Epithelial cell of proximal tubule (primary cell): ENCODE results near the gene ANXA9. TPM values are rescaled to one million over a fixed set of nuclear protein-coding genes. Genes with fewer than 3 reads are reported as not detected.

Experiments used
- DNase-seq: peaks from one replicate; pipeline ENCODE4 v3.0.0-alpha.2; 2011; ENCODE audit warnings: low read depth
- H3K4me3 ChIP-seq: 2 replicates; pipeline ENCODE4 v1.5.1; 2011; ENCODE audit warnings: low read depth, mild to moderate bottlenecking, low read length
- total RNA-seq: library from RNA; depleted of rRNA; stranded (reverse); fragments of >200 nt; gene quantifications from 2 replicates; pipeline ENCODE4 v1.2.3, GENCODE V29; 2015
- TF ChIP-seq, protein P1 (sequence below): conservative IDR thresholded peaks from 2 replicates; pipeline ENCODE4 v1.5.1; 2012; ENCODE audit warnings: low read depth, mild to moderate bottlenecking, low read length

ANXA9 gene
- total RNA-seq, 1 donor from 2014 or later, result 0.12 TPM

GRCh38 chr1:151043163-151043562 is 61.1 kb downstream of the ANXA9 start:
- no peak overlapping the region for H3K4me3 ChIP-seq
- DNase-seq, result no peak
- TF ChIP-seq, protein P1, sequence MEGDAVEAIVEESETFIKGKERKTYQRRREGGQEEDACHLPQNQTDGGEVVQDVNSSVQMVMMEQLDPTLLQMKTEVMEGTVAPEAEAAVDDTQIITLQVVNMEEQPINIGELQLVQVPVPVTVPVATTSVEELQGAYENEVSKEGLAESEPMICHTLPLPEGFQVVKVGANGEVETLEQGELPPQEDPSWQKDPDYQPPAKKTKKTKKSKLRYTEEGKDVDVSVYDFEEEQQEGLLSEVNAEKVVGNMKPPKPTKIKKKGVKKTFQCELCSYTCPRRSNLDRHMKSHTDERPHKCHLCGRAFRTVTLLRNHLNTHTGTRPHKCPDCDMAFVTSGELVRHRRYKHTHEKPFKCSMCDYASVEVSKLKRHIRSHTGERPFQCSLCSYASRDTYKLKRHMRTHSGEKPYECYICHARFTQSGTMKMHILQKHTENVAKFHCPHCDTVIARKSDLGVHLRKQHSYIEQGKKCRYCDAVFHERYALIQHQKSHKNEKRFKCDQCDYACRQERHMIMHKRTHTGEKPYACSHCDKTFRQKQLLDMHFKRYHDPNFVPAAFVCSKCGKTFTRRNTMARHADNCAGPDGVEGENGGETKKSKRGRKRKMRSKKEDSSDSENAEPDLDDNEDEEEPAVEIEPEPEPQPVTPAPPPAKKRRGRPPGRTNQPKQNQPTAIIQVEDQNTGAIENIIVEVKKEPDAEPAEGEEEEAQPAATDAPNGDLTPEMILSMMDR, result no peak

Other genes with a start within 250 kb of the ANXA9 start
- gene CTSS, start 216.5 kb upstream of the ANXA9 start, total RNA-seq, result 4.4 and 21.3 TPM in 2 replicates
- 0.43 and 2.0 TPM in 2 replicates for gene CTSK, start 174.0 kb upstream of the ANXA9 start, total RNA-seq
- 13.9 and 22.2 TPM in 2 replicates for gene ARNT, start 105.7 kb upstream of the ANXA9 start, total RNA-seq
- not detected in 2 replicates for gene CTXND2, start 95.2 kb upstream of the ANXA9 start, total RNA-seq
- 20.6 and 26.4 TPM in 2 replicates for gene SETDB1, start 55.9 kb upstream of the ANXA9 start, total RNA-seq
- 96.1 and 165 TPM in 2 replicates for gene CERS2, start 7.5 kb upstream of the ANXA9 start, total RNA-seq
- 13.0 and 14.6 TPM in 2 replicates for gene MINDY1, start 24.6 kb downstream of the ANXA9 start, total RNA-seq
- 14.8 and 15.2 TPM in 2 replicates for gene PRUNE1, start 26.2 kb downstream of the ANXA9 start, total RNA-seq
- gene BNIPL, start 54.3 kb downstream of the ANXA9 start, total RNA-seq, result 0.14 TPM in 1 of 2 replicates, not detected in the other
- 3.0 and 3.1 TPM in 2 replicates for gene C1orf56, start 65.5 kb downstream of the ANXA9 start, total RNA-seq
- 85.4 and 94.8 TPM in 2 replicates for gene CDC42SE1, start 77.3 kb downstream of the ANXA9 start, total RNA-seq
- 19.0 and 27.6 TPM in 2 replicates for gene MLLT11, start 78.1 kb downstream of the ANXA9 start, total RNA-seq
- 5.4 and 6.1 TPM in 2 replicates for gene GABPB2, start 88.5 kb downstream of the ANXA9 start, total RNA-seq
- 2.2 and 6.0 TPM in 2 replicates for gene SEMA6C, start 164.3 kb downstream of the ANXA9 start, total RNA-seq
- not detected in 2 replicates for gene TNFAIP8L2, start 174.4 kb downstream of the ANXA9 start, total RNA-seq
- 4.5 and 7.2 TPM in 2 replicates for gene LYSMD1, start 183.6 kb downstream of the ANXA9 start, total RNA-seq
- gene SCNM1, start 183.9 kb downstream of the ANXA9 start, total RNA-seq, result 44.9 and 47.8 TPM in 2 replicates
- 0.46 TPM in 1 of 2 replicates, not detected in the other for gene TMOD4, start 193.7 kb downstream of the ANXA9 start, total RNA-seq
- 68.6 and 87.0 TPM in 2 replicates for gene VPS72, start 207.9 kb downstream of the ANXA9 start, total RNA-seq
- 62.1 and 68.9 TPM in 2 replicates for gene PIP5K1A, start 216.3 kb downstream of the ANXA9 start, total RNA-seq